Psoas muscle (tissue), 8 donors: ENCODE results near the gene CASTOR1. TPM values are rescaled to one million over a fixed set of nuclear protein-coding genes. Genes with fewer than 3 reads are reported as not detected.

Experiments used
- ATAC-seq, 4 donors: fragments of 200-7000 bp; cut with Tn5 transposase; one replicate each; pipeline ENCODE4 v1.9.1; 2020; ENCODE audit warnings: moderate library complexity in 3 of 4, mild to moderate bottlenecking in 2 of 4
- DNase-seq, 2 donors: peaks; one replicate each; pipeline ENCODE4 v3.0.0-alpha.2; 2020
- H3K27ac ChIP-seq: fragments of 200-600 bp; one replicate; pipeline ENCODE4 v1.8.0; 2022
- H3K27me3 ChIP-seq, 3 donors: fragments of 200-600 bp in 1 of 3; one replicate each; pipeline versions ENCODE4 v1.6.1 to v1.8.0; 2013 to 2022; ENCODE audit warnings: low read length in 2 of 3, mild to moderate bottlenecking in 2 of 3, moderate library complexity in 1 of 3; ENCODE audit not compliant: insufficient read depth in 3 of 3
- H3K36me3 ChIP-seq, 2 donors: fragments of 200-600 bp in 1 of 2; one replicate each; pipeline versions ENCODE4 v1.6.1 to v1.8.0; 2013 to 2022; ENCODE audit warnings: low read depth in 1 of 2, mild to moderate bottlenecking in 1 of 2, moderate library complexity in 1 of 2; ENCODE audit not compliant: insufficient read depth in 1 of 2
- H3K4me1 ChIP-seq: fragments of 200-600 bp; one replicate; pipeline ENCODE4 v1.8.0; 2022
- H3K4me3 ChIP-seq: fragments of 200-600 bp; one replicate; pipeline ENCODE4 v1.8.0; 2022; ENCODE audit warnings: mild to moderate bottlenecking
- H3K9me3 ChIP-seq: fragments of 200-600 bp; one replicate; pipeline ENCODE4 v1.8.0; 2022
- CTCF ChIP-seq: fragments of 200-600 bp; IDR thresholded peaks from one replicate; pipeline ENCODE4 v1.8.0; 2022; ENCODE audit warnings: antibody characterized with exemption
- WGBS, 3 donors: extraction: QIAGEN DNeasy Blood & Tissue Kit; methylation state at CpG; one replicate each; pipeline versions ENCODE4 v1.1.6 to v1.1.7; 2013; 5-methylcytosine and 5-hydroxymethylcytosine counted together
- intact Hi-C, 2 donors: fragments of 100-400 bp; cut with DNase I; formaldehyde crosslinking; loops; one replicate each; pipeline versions ENCODE4 v1.11.0 to v1.14.2; 2022
- polyA plus RNA-seq, 3 donors: library from polyadenylated mRNA; stranded (reverse); fragments of 200-250 nt; gene quantifications; one replicate each; pipeline ENCODE4 v1.2.3, GENCODE V29; 2013
- total RNA-seq, 4 donors: library from RNA; stranded (reverse); fragmentation: NEBNext Ultra II Directional in 2 of 4; extraction: Animal tissue kit (Norgen Biotek cat#: 25700) in 2 of 4; gene quantifications; one replicate each; pipeline versions ENCODE4 v1.2.1 to v1.2.4, GENCODE V29; 2021 to 2023
- donor health status: healthy with polysubstance abuse.
- donor health status: DM: no; HTN: no; CAD: no; lungs with moderate emphysema.
- donor health status: Bipolar disorder and iron deficiency.
- donor health status: healthy.
- donor health status: DM: yes; HTN: yes; CAD: no.
- donor health status: DM: no; HTN: no; CAD: no.
- donor health status: DM: no; HTN: no; CAD: no.
- donor health status: DM: yes; HTN: yes; CAD: no.

CASTOR1 gene
- total and polyA plus RNA-seq, 7 donors = 0.44 to 5.1 (median 2.9) TPM

GRCh38 chr22:30253205-30253852, 36.0 kb downstream of the CASTOR1 start:
- Histone ChIP-seq H3K27ac (no peak overlapping the region), H3K9me3 (no peaks in the 10 kb centered on the region), H3K36me3 (no peaks in the 10 kb centered on the region), H3K4me1 (no peaks in the 10 kb centered on the region), H3K4me3 (no peak overlapping the region), H3K27me3 (peaks cover 0 to 21% (median 0%) of the 10 kb centered on the region in 3 donors)
- DNase-seq (peak; percentile 62 to 73), ATAC-seq (peak; percentile 14 to 44 (median 30))
- intact Hi-C loops = no loop called here
- 10 to 26% (median 13%) methylated on average over 18 to 22 of the region's 22 CpGs for WGBS, 3 donors
- TF ChIP-seq CTCF = no peak

DNA sequence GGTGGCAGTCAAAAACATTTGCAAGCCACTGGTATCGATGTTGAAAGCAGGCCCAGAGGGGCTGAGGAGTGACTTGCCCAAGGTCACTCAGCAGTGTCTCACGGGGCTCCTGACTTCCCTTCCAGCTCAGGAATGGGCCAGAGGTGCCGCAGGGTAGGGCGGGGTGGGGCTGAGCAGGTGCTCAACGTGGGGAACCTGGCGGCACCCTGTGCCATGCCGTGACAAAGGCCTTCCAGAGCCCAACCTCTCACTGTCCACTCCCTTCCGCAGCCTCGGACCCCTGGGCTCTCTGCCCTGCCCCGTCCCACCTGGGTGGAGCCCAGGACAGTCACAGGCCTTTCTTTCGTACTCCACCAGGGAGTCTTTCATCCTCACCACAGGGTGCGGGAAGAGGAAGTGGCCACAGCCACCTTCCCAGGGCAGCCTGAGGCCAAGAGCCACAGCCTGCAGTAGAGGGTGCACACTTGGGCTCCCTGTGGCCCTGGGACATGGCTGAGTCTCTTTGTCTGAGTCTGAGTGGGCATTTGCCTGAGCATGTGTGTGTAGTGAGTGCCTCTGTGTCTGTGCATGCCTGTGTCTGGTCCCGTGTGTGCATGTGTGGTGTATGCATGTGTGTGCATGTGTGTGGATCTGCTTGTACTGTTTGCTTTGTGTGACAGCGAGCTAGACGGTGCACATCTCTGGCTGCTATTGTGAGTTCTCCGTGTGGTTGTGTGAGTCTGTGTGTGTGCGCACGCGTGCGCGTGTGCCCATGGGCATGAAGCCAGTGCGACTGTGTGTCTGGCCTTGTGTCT, 36.7 kb downstream of the CASTOR1 start:
- Histone ChIP-seq H3K36me3 (no peaks in the 10 kb centered on the region), H3K4me1 (no peaks in the 10 kb centered on the region), H3K4me3 (no peak overlapping the region), H3K9me3 (no peaks in the 10 kb centered on the region), H3K27ac (peak overlapping the region; percentile 16), H3K27me3 (peaks cover 0 to 25% (median 0%) of the 10 kb centered on the region in 3 donors)
- TF ChIP-seq CTCF = no peak
- intact Hi-C loops = no loop called here
- peak in 1 of 4 donors; percentile 4 for ATAC-seq
- 59 to 65% (median 65%) methylated on average over 22 of the region's 22 CpGs for WGBS, 3 donors
- no peak for DNase-seq

DNA sequence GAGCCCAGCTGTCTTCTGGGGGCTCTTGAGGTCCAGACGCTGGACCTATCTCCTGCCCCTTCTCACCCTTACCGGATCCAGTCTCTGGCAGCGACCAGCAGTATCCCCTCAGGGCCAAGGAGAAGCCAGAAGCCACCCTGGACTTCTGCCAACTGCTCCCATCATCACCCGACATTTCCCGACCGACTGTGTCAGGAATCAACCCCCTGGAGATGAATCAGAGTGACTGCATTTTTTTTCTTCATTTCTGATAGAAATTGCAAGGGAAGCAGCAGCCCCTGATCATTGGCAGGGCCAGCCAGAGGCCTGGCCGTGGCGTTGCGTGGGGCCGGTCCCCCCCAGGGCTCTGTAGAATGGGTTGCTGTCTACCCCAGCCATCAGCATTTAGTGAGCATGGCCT, 37.6 kb downstream of the CASTOR1 start:
- Histone ChIP-seq H3K36me3 (no peaks in the 10 kb centered on the region), H3K9me3 (no peaks in the 10 kb centered on the region), H3K4me1 (no peaks in the 10 kb centered on the region), H3K27ac (no peak overlapping the region), H3K27me3 (peaks cover 0 to 34% (median 5%) of the 10 kb centered on the region in 3 donors), H3K4me3 (no peak overlapping the region)
- 64 to 71% (median 65%) methylated on average over 10 of the region's 10 CpGs for WGBS, 3 donors
- no peak for DNase-seq
- intact Hi-C loops = no loop called here
- ATAC-seq = no peak
- TF ChIP-seq CTCF = no peak

- Histone ChIP-seq H3K4me3 (no peak overlapping the region), H3K36me3 (no peaks in the 10 kb centered on the region), H3K4me1 (peaks cover 4% of the 10 kb centered on the region), H3K9me3 (no peaks in the 10 kb centered on the region), H3K27me3 (peaks cover 0 to 44% (median 11%) of the 10 kb centered on the region in 3 donors), H3K27ac (no peak overlapping the region)
- ATAC-seq = peak in 1 of 4 donors; percentile 40
- DNase-seq = no peak
- intact Hi-C loops = no loop called here
- 59 to 67% (median 64%) methylated on average over 12 of the region's 12 CpGs for WGBS, 3 donors
- no peak for TF ChIP-seq CTCF
Observed at GRCh38 chr22:30250661-30251267, 38.5 kb downstream of the CASTOR1 start.
